HG03342 (cell line): Measurements from ENCODE around the gene DHRS11.

Experiments used
- ATAC-seq: cut with Tn5 transposase; IDR thresholded peaks from one replicate; pipeline ENCODE4 v1.9.1; 2021; ENCODE audit warnings: mild to moderate bottlenecking, moderate library complexity; ENCODE audit not compliant: unreplicated experiment

The DHRS11 gene

GRCh38 chr17:36591434-36592315 is at the start of gene DHRS11:
Gene DHRS11 (plus strand): TSS chr17:36591879. CDS start chr17:36592010, 131 bp downstream.
- ATAC-seq = peak; percentile 74

GRCh38 chr17:36542755-36543154 is 48.9 kb upstream of the DHRS11 start:
- no peak for ATAC-seq

GRCh38 chr17:36544044-36544306 is 47.7 kb upstream of the DHRS11 start:
- ATAC-seq = peak; percentile 1

- peak; percentile 42 for ATAC-seq
Observed at GRCh38 chr17:36544307-36545076, 47.2 kb upstream of the DHRS11 start, which contains the start of gene GGNBP2. Gene GGNBP2 (plus strand): TSS chr17:36544919. CDS start chr17:36545725, 806 bp downstream.

- no peak for ATAC-seq
Observed at GRCh38 chr17:36545077-36545464, 46.6 kb upstream of the DHRS11 start.

- ATAC-seq = peak; percentile 51
Observed at GRCh38 chr17:36545465-36546417, 45.9 kb upstream of the DHRS11 start.

GRCh38 chr17:36546418-36547093 is 45.1 kb upstream of the DHRS11 start:
- ATAC-seq = no peak

- no peak for ATAC-seq
Observed at GRCh38 chr17:36547776-36548175, 43.9 kb upstream of the DHRS11 start.

GRCh38 chr17:36550491-36551417 is 40.9 kb upstream of the DHRS11 start:
- no peak for ATAC-seq

- ATAC-seq = no peak
Observed at GRCh38 chr17:36553459-36553858, 38.2 kb upstream of the DHRS11 start.

GRCh38 chr17:36566081-36566480 is 25.6 kb upstream of the DHRS11 start:
- no peak for ATAC-seq

GRCh38 chr17:36575028-36575427 is 16.7 kb upstream of the DHRS11 start:
- ATAC-seq = no peak

- ATAC-seq = no peak
Observed at GRCh38 chr17:36576793-36577192, 14.9 kb upstream of the DHRS11 start.

GRCh38 chr17:36578671-36579070 is 13.0 kb upstream of the DHRS11 start:
- no peak for ATAC-seq

- ATAC-seq = no peak
Observed at GRCh38 chr17:36583787-36584186, 7.9 kb upstream of the DHRS11 start.

- no peak for ATAC-seq
Observed at GRCh38 chr17:36586138-36586537, 5.5 kb upstream of the DHRS11 start.

- ATAC-seq = no peak
Observed at GRCh38 chr17:36590082-36590481, 1.6 kb upstream of the DHRS11 start.

- no peak for ATAC-seq
Observed at GRCh38 chr17:36592316-36592715, 637 bp downstream of the DHRS11 start.

- ATAC-seq = no peak
Observed at GRCh38 chr17:36592716-36593321, 1.1 kb downstream of the DHRS11 start.
